IMR-90 (cell line): ENCODE measurements around the gene BORA. TPM values are rescaled to one million over a fixed set of nuclear protein-coding genes. Genes with fewer than 3 reads are reported as not detected.

ENCODE experiments used
- ATAC-seq: fragments of 200-7000 bp; cut with Tn5 transposase; 2 replicates; pipeline ENCODE4 v1.9.1; 2020; ENCODE audit warnings: low read depth, mild to moderate bottlenecking, moderate library complexity
- BruUV-seq: library from RNA; stranded (reverse); fragments of 400-500 nt; replicated peaks from 2 replicates; lab custom pipeline; 2021; lab: Mats Ljungman, UMichigan
- CTCF ChIA-PET: fragments of 300-600 bp; formaldehyde crosslinking; extraction: SDS; loops from one replicate; lab custom pipeline; 2021; ENCODE audit warnings: antibody characterized with exemption; lab: Yijun Ruan, JAX
- POLR2A ChIA-PET: fragments of 300-600 bp; sonication (Branson Sonifier 250); formaldehyde crosslinking; loops from one replicate; lab custom pipeline; 2022; ENCODE audit warnings: antibody characterized with exemption; ENCODE audit not compliant: unreplicated experiment; lab: Charles Lee
- DNase-seq: peaks from one replicate; pipeline ENCODE4 v3.0.0; 2013
- H2AFZ ChIP-seq: replicated peaks from 2 replicates; pipeline ENCODE3; 2013; ENCODE audit warnings: low read length, mild to moderate bottlenecking; ENCODE audit not compliant: poor library complexity
- H2AK5ac ChIP-seq: 2 replicates; pipeline ENCODE4 v1.6.1; 2013; ENCODE audit warnings: low read depth, low read length, inconsistent platforms
- H2AK9ac ChIP-seq: replicated peaks from 2 replicates; pipeline ENCODE3; 2013; ENCODE audit warnings: mild to moderate bottlenecking, low read depth, low read length, moderate library complexity; ENCODE audit not compliant: poor library complexity
- H2BK120ac ChIP-seq: 2 replicates; pipeline ENCODE4 v1.6.1; 2013; ENCODE audit warnings: low read depth, low read length, inconsistent platforms
- H2BK15ac ChIP-seq: 3 replicates; pipeline ENCODE4 v1.6.1; 2013; ENCODE audit warnings: low read depth, low read length, inconsistent platforms
- H2BK20ac ChIP-seq: 2 replicates; pipeline ENCODE4 v1.6.1; 2013; ENCODE audit warnings: low read depth, mild to moderate bottlenecking, inconsistent platforms, low read length, moderate library complexity
- H2BK5ac ChIP-seq: 2 replicates; pipeline ENCODE4 v1.6.1; 2013; ENCODE audit warnings: mild to moderate bottlenecking, low read depth, low read length, inconsistent platforms; ENCODE audit not compliant: poor library complexity, severe bottlenecking
- H3K14ac ChIP-seq: replicated peaks from 2 replicates; pipeline ENCODE4 v1.6.1; 2013; ENCODE audit warnings: low read depth, low read length, inconsistent platforms
- H3K18ac ChIP-seq: 2 replicates; pipeline ENCODE4 v1.6.1; 2013; ENCODE audit warnings: low read depth, low read length, control low read depth
- H3K23ac ChIP-seq: 2 replicates; pipeline ENCODE4 v1.6.1; 2013; ENCODE audit warnings: low read depth, low read length, inconsistent platforms
- H3K27ac ChIP-seq: 2 replicates; pipeline ENCODE4 v1.5.1; 2013; ENCODE audit warnings: mild to moderate bottlenecking, control low read depth, low read length; ENCODE audit not compliant: insufficient read depth
- H3K27me3 ChIP-seq: 2 replicates; pipeline ENCODE4 v1.6.1; 2013; ENCODE audit warnings: low read length; ENCODE audit not compliant: control insufficient read depth, insufficient read depth
- H3K36me3 ChIP-seq: 2 replicates; pipeline ENCODE4 v1.6.1; 2013; ENCODE audit warnings: low read length, mixed read lengths; ENCODE audit not compliant: control insufficient read depth, insufficient read depth
- H3K4ac ChIP-seq: 2 replicates; pipeline ENCODE4 v1.6.1; 2013; ENCODE audit warnings: low read depth, low read length, inconsistent platforms
- H3K4me1 ChIP-seq: 2 replicates; pipeline ENCODE4 v1.6.1; 2013; ENCODE audit warnings: low read length, mixed read lengths; ENCODE audit not compliant: control insufficient read depth, insufficient read depth
- H3K4me2 ChIP-seq: 2 replicates; pipeline ENCODE4 v1.6.1; 2013; ENCODE audit warnings: low read depth, mild to moderate bottlenecking, control low read depth, low read length, moderate library complexity
- H3K4me3 ChIP-seq: 2 replicates; pipeline ENCODE4 v1.5.1; 2013; ENCODE audit warnings: low read depth, mild to moderate bottlenecking, control low read depth, low read length, moderate library complexity; ENCODE audit not compliant: insufficient read depth
- H3K56ac ChIP-seq: 2 replicates; pipeline ENCODE4 v1.6.1; 2013; ENCODE audit warnings: low read length, inconsistent platforms; ENCODE audit not compliant: insufficient read depth; ENCODE audit errors: extremely low read depth
- H3K79me1 ChIP-seq, 2 experiments: 2 replicates each; pipeline ENCODE4 v1.6.1; 2013; ENCODE audit warnings: low read length in 2 of 2, inconsistent platforms in 1 of 2, low read depth in 1 of 2
- H3K9ac ChIP-seq: 2 replicates; pipeline ENCODE4 v1.6.1; 2013; ENCODE audit warnings: low read depth, low read length, control low read depth
- H3K9me1 ChIP-seq: 2 replicates; pipeline ENCODE4 v1.6.1; 2013; ENCODE audit warnings: low read length, inconsistent platforms; ENCODE audit not compliant: insufficient read depth
- H3K9me3 ChIP-seq: 2 replicates; pipeline ENCODE4 v1.6.1; 2013; ENCODE audit warnings: low read length; ENCODE audit not compliant: control insufficient read depth, insufficient read depth
- H4K20me1 ChIP-seq: 2 replicates; pipeline ENCODE4 v1.6.1; 2013; ENCODE audit warnings: low read length, inconsistent platforms; ENCODE audit not compliant: insufficient read depth
- H4K5ac ChIP-seq: 2 replicates; pipeline ENCODE4 v1.6.1; 2013; ENCODE audit warnings: mild to moderate bottlenecking, low read depth, low read length, control low read depth
- H4K8ac ChIP-seq, 2 experiments: 2 replicates each; pipeline ENCODE4 v1.6.1; 2013; ENCODE audit warnings: low read depth in 2 of 2, low read length in 2 of 2, control low read depth in 1 of 2, inconsistent platforms in 1 of 2
- H4K91ac ChIP-seq: 2 replicates; pipeline ENCODE4 v1.6.1; 2013; ENCODE audit warnings: low read depth, low read length, inconsistent platforms; ENCODE audit not compliant: insufficient read depth
- BHLHE40 ChIP-seq: fragments of 150-350 bp; IDR thresholded peaks from 2 replicates; pipeline ENCODE4 v1.6.1; 2016; ENCODE audit warnings: mild to moderate bottlenecking, low read depth, low read length
- CEBPB ChIP-seq: IDR thresholded peaks from 2 replicates; pipeline ENCODE4 v1.6.1; 2012; ENCODE audit warnings: low read depth, low read length, improper control_type of control experiment
- CHD1 ChIP-seq: IDR thresholded peaks from 2 replicates; pipeline ENCODE4 v1.6.1; 2012; ENCODE audit warnings: low read depth, low read length, improper control_type of control experiment
- CTCF ChIP-seq: conservative IDR thresholded peaks from 2 replicates; pipeline ENCODE4 v1.5.1; 2012; ENCODE audit warnings: mild to moderate bottlenecking, low read depth, low read length, improper control_type of control experiment
- ELK1 ChIP-seq: fragments of 150-350 bp; IDR thresholded peaks from 2 replicates; pipeline ENCODE4 v1.6.1; 2016; ENCODE audit warnings: low read depth, mild to moderate bottlenecking, low read length, moderate library complexity, borderline replicate concordance
- FOS ChIP-seq: fragments of 150-350 bp; IDR thresholded peaks from 2 replicates; pipeline ENCODE4 v1.6.1; 2016; ENCODE audit warnings: low read depth, low read length
- MAFK ChIP-seq: IDR thresholded peaks from 2 replicates; pipeline ENCODE4 v1.6.1; 2012; ENCODE audit warnings: low read depth, low read length, improper control_type of control experiment
- MAZ ChIP-seq: IDR thresholded peaks from 2 replicates; pipeline ENCODE4 v1.6.1; 2012; ENCODE audit warnings: low read depth, mild to moderate bottlenecking, low read length, improper control_type of control experiment, moderate library complexity, borderline replicate concordance
- NFE2L2 ChIP-seq: fragments of 150-350 bp; IDR thresholded peaks from 2 replicates; pipeline ENCODE4 v1.6.1; 2016; ENCODE audit warnings: low read depth, mild to moderate bottlenecking, low read length
- POLR2A ChIP-seq: IDR thresholded peaks from 2 replicates; pipeline ENCODE4 v1.6.1; 2012; ENCODE audit warnings: mild to moderate bottlenecking, low read depth, low read length
- RAD21 ChIP-seq: IDR thresholded peaks from 2 replicates; pipeline ENCODE4 v1.6.1; 2012; ENCODE audit warnings: low read length, improper control_type of control experiment
- SMC3 ChIP-seq: fragments of 150-350 bp; IDR thresholded peaks from 2 replicates; pipeline ENCODE4 v1.6.1; 2016; ENCODE audit warnings: low read depth, mild to moderate bottlenecking, antibody characterized with exemption, low read length, moderate library complexity
- USF2 ChIP-seq: fragments of 150-350 bp; IDR thresholded peaks from 2 replicates; pipeline ENCODE4 v1.6.1; 2017; ENCODE audit warnings: mild to moderate bottlenecking, antibody characterized with exemption, low read length, low read depth
- WGBS, 2 experiments: methylation state at CpG; one replicate each; pipeline versions ENCODE4 v1.1.5 to v1.1.7; 2013; ENCODE audit warnings: missing lambda C conversion rate in 2 of 2; ENCODE audit not compliant: insufficient read length in 1 of 2; ENCODE audit errors: extremely low coverage in 2 of 2; 5-methylcytosine and 5-hydroxymethylcytosine counted together
- dilution Hi-C: fragments of 300-500 bp; cut with HindIII; formaldehyde crosslinking; loops from one replicate; pipeline ENCODE4 v1.14.3; 2018; ENCODE audit warnings: low sequenced_read_pairs; ENCODE audit not compliant: unreplicated experiment
- in situ Hi-C: fragments of 300-500 bp; cut with MboI; formaldehyde crosslinking; loops from 3 replicates; pipeline ENCODE4 v1.14.3; 2019; ENCODE audit warnings: low sequenced_read_pairs, inconsistent platforms, mixed read lengths
- intact Hi-C: fragments of 100-400 bp; cut with micrococcal nuclease; formaldehyde crosslinking; loops from 2 replicates; pipeline ENCODE4 v1.10.0; 2022
- polyA plus RNA-seq, 3 experiments: library from polyadenylated mRNA; depleted of rRNA; stranded (reverse); fragments of >200 nt; gene quantifications; 2 replicates each; pipeline ENCODE4 v1.2.3, GENCODE V29; 2012; ENCODE audit warnings: low replicate concordance in 1 of 3
- total RNA-seq: library from RNA; depleted of rRNA; stranded (reverse); fragments of >200 nt; gene quantifications from 2 replicates; pipeline ENCODE4 v1.2.3, GENCODE V29; 2012

BORA gene
- total and polyA plus RNA-seq, 2 of the 4 experiments (the other 2 are of a cell fraction) = 4.0 to 12.2 TPM

- no peak overlapping the region for H3K9ac ChIP-seq
- dilution Hi-C loops (no loop called here), in situ Hi-C loops (loop anchor here (25.0 kb wide), 1 partner anchor 1732 kb away; no protein-coding TSS in a partner anchor), intact Hi-C loops (loop anchor here (10.0 kb wide), 1 partner anchor 1730 kb away; no protein-coding TSS in a partner anchor)
- no peak overlapping the region for H3K18ac ChIP-seq
- POLR2A ChIA-PET = no interaction called here
- H3K36me3 ChIP-seq = no peaks in the 10 kb centered on the region
- no peak overlapping the region for H2AK5ac ChIP-seq
- no peak overlapping the region for H2AK9ac ChIP-seq
- H3K9me3 ChIP-seq = no peaks in the 10 kb centered on the region
- no peak overlapping the region for H2BK5ac ChIP-seq
- no peak overlapping the region for H4K91ac ChIP-seq
- no peak overlapping the region for H3K56ac ChIP-seq
- no peak overlapping the region for H3K4me3 ChIP-seq
- peak overlapping the region; percentile 1 for H2AFZ ChIP-seq
- no peak overlapping the region for H3K23ac ChIP-seq
- no peaks in the 10 kb centered on the region for H3K4me1 ChIP-seq
- no peak overlapping the region for H3K4ac ChIP-seq
- H3K14ac ChIP-seq = no peak overlapping the region
- no peak overlapping the region for H2BK120ac ChIP-seq
- peaks cover 2% of the 10 kb centered on the region; the same call in 1 of the 2 replicates for H3K27me3 ChIP-seq
- no peak overlapping the region for H4K8ac ChIP-seq
- ATAC-seq (no peak), DNase-seq (no peak)
- CTCF ChIA-PET = interaction anchor here (0.9 kb wide), 1 partner anchor 18 kb away, joined by 4 read pairs; no protein-coding TSS in a partner anchor
- no peaks in the 10 kb centered on the region for H3K79me1 ChIP-seq
- no peak overlapping the region for H3K27ac ChIP-seq
- no peak overlapping the region for H3K4me2 ChIP-seq
- no TSS peak for BruUV-seq
- no peaks in the 10 kb centered on the region for H4K20me1 ChIP-seq
- no peak overlapping the region for H4K5ac ChIP-seq
- H2BK20ac ChIP-seq = no peak overlapping the region
- H3K9me1 ChIP-seq = no peaks in the 10 kb centered on the region
- no peak overlapping the region for H2BK15ac ChIP-seq
- TF ChIP-seq SMC3 = no peak
- no peak for TF ChIP-seq BHLHE40
- TF ChIP-seq POLR2A = no peak
- TF ChIP-seq FOS = no peak
- TF ChIP-seq CTCF = no peak
- no peak for TF ChIP-seq RAD21
- no peak for TF ChIP-seq NFE2L2
- no peak for TF ChIP-seq ELK1
- no peak for TF ChIP-seq MAFK
- TF ChIP-seq CEBPB = no peak
- TF ChIP-seq CHD1 = no peak
- no peak for TF ChIP-seq MAZ
- no peak for TF ChIP-seq USF2
- WGBS, 2 experiments = no CpG with 5 or more reads among the region's 8 CpGs
These were observed 33.4 kb upstream of the BORA start for GRCh38 chr13:72694314-72694713.
